Upper lobe of left lung (tissue), 4 donors: ENCODE measurements around the gene ZBED4.

ENCODE experiments used
- POLR2A ChIP-seq, 4 donors: fragments of 450-650 bp; IDR thresholded peaks; one replicate each; pipeline ENCODE4 v1.5.1; 2016 to 2017; ENCODE audit warnings: antibody characterized with exemption in 4 of 4, mild to moderate bottlenecking in 2 of 4
- POLR2AphosphoS5 ChIP-seq, 2 donors: sonication (generic); formaldehyde crosslinking; IDR thresholded peaks; one replicate each; pipeline ENCODE4 v1.5.1; 2017; ENCODE audit warnings: antibody characterized with exemption in 2 of 2
- TF ChIP-seq, protein P1 (sequence below), 6 experiments: fragments of 450-650 bp in 4 of 6; fragments of 200-600 bp in 2 of 6; sonication (generic) in 2 of 6; IDR thresholded peaks; one replicate each; pipeline ENCODE4 v1.5.1; 2016 to 2019; ENCODE audit warnings: antibody characterized with exemption in 6 of 6

DNA sequence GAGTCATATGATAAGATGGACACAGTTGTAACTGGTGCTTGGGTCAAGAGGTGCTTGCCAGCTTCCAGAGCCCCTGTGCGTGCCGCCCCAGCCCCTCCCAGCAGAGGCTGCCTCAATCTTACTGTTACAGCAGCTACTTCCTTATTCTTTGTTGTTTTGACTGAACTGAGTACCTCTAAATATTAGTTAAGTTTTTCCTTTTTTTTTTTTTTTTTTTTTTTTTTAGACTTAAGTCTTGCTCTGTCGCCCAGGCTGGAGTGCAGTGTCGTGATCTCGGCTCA, 8.8 kb downstream of the ZBED4 start:
- TF ChIP-seq, protein P1, sequence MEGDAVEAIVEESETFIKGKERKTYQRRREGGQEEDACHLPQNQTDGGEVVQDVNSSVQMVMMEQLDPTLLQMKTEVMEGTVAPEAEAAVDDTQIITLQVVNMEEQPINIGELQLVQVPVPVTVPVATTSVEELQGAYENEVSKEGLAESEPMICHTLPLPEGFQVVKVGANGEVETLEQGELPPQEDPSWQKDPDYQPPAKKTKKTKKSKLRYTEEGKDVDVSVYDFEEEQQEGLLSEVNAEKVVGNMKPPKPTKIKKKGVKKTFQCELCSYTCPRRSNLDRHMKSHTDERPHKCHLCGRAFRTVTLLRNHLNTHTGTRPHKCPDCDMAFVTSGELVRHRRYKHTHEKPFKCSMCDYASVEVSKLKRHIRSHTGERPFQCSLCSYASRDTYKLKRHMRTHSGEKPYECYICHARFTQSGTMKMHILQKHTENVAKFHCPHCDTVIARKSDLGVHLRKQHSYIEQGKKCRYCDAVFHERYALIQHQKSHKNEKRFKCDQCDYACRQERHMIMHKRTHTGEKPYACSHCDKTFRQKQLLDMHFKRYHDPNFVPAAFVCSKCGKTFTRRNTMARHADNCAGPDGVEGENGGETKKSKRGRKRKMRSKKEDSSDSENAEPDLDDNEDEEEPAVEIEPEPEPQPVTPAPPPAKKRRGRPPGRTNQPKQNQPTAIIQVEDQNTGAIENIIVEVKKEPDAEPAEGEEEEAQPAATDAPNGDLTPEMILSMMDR (IDR thresholded peaks at IDR 0.05), result no peak
- no peak for TF ChIP-seq POLR2A (IDR thresholded peaks at IDR 0.05)
- TF ChIP-seq POLR2AphosphoS5 (IDR thresholded peaks at IDR 0.05), result no peak
